ENCODE measurements around the gene DNAJC13.

- TF ChIP-seq CTCF (conservative IDR thresholded peaks at IDR 0.05; ENCODE audit: low read length) = no peak
- no peak for TF ChIP-seq EZH2phosphoT487 (IDR thresholded peaks at IDR 0.05; ENCODE audit: borderline replicate concordance)
These were observed 39.1 kb upstream of the DNAJC13 start for GRCh38 chr3:132378048-132378762.

Data from Loucy (cell line).